SK-N-MC (cell line): ENCODE data around the gene APPBP2.

Source experiments
- EZH2 ChIP-seq: fragments of 200-600 bp; sonication (generic); IDR thresholded peaks from one replicate; pipeline ENCODE4 v1.6.1; 2017; ENCODE audit warnings: antibody characterized with exemption
- POLR2AphosphoS5 ChIP-seq: IDR thresholded peaks from 2 replicates; pipeline ENCODE4 v1.6.1; 2012; ENCODE audit warnings: mild to moderate bottlenecking, low read depth, low read length, borderline replicate concordance

DNA sequence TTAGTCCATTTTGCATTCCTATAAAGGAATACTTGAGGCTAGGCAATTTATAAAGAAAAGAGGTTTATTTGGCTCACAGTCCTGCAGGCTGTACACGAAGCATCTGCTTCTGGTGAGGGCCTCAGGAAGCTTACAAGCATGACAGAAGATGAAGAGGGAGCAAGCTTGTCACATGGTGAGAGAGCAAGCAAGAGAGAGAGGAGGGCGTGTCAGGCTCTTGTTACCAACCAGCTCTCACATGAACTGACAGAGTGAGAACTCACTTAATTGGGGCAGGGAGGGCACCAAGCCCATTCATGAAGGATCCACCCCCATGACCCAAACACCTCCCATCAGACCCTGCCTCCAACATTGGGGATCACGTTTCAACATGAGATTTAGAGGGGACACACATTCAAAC is 102.2 kb downstream of the APPBP2 start:
- TF ChIP-seq EZH2 (no peak), POLR2AphosphoS5 (no peak)
